ACC112 (cell line): ENCODE data around the gene PCNX2.

Experiments
- H2AFZ ChIP-seq: fragments of 200-600 bp; sonication (generic); one replicate; pipeline ENCODE4 v1.6.0; 2017; ENCODE audit warnings: antibody characterized with exemption, low read length; ENCODE audit not compliant: unreplicated experiment
- H3K27ac ChIP-seq: fragments of 200-600 bp; sonication (generic); 2 replicates; pipeline ENCODE4 v1.5.1; 2014; ENCODE audit warnings: low read depth, mild to moderate bottlenecking, antibody characterized with exemption, low read length, moderate library complexity
- H3K27me3 ChIP-seq: fragments of 200-600 bp; sonication (generic); 2 replicates; pipeline ENCODE4 v1.6.1; 2014; ENCODE audit warnings: mild to moderate bottlenecking, antibody characterized with exemption, low read length, moderate library complexity, mixed read lengths; ENCODE audit not compliant: insufficient read depth
- H3K36me3 ChIP-seq: fragments of 200-600 bp; sonication (generic); 2 replicates; pipeline ENCODE4 v1.6.1; 2016; ENCODE audit warnings: mild to moderate bottlenecking, antibody characterized with exemption, low read length, moderate library complexity, mixed read lengths; ENCODE audit not compliant: insufficient read depth
- H3K4me1 ChIP-seq: fragments of 200-600 bp; sonication (generic); one replicate; pipeline ENCODE4 v1.6.1; 2016; ENCODE audit warnings: low read length, mixed read lengths; ENCODE audit not compliant: insufficient read depth, unreplicated experiment, control insufficient read depth
- H3K4me3 ChIP-seq: fragments of 200-600 bp; sonication (generic); 2 replicates; pipeline ENCODE4 v1.5.1; 2014; ENCODE audit warnings: mild to moderate bottlenecking, low read depth, low read length
- H3K79me2 ChIP-seq: fragments of 200-600 bp; sonication (generic); one replicate; pipeline ENCODE4 v1.6.0; 2016; ENCODE audit warnings: low read length; ENCODE audit not compliant: control insufficient read depth, unreplicated experiment, insufficient read depth

PCNX2 gene

DNA sequence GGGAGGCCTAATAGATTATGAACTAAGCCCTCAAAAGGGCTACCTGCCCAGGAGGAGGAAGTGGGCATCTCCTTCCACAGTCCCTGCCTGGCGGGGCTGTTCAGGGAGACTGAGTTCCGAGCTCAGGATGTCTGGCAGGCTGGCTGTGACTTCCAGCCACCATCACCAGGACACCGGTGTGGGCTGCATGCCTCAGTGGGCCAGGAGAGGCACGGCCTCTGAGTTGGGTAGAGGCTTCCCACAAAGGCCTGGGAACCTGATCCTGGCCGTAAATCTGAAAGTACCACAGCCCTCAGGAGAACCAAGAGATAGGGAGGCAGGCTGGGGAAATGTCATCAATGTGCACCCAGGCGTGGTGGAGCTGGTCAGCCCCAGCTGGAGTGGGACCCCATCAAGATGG is 316.0 kb downstream of the PCNX2 start:
- Histone ChIP-seq H3K79me2 (no peaks in the 10 kb centered on the region), H3K27ac (no peak overlapping the region), H3K27me3 (no peaks in the 10 kb centered on the region), H3K36me3 (peaks cover 5% of the 10 kb centered on the region; the same call in 1 of the 2 replicates), H3K4me1 (no peaks in the 10 kb centered on the region), H3K4me3 (no peak overlapping the region), H2AFZ (no peak overlapping the region)

DNA sequence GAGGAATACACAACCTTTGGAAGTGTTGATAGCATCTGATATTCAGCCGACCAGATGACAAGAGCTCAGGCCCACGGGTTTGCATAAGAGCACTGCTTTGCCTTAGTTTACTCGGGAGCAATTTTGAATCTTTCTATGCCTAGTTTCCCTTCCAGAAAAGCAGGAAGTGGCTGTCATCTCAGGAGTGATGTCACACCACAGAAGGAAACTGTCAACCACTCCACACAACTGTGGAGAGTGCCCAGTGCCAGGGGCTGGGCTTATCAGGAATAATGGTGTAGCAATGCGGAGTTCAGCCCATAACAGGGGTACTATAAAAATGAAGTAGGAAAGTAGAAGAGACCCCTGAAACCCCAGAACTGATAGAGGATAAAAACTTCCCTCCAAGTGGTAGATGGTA is 316.7 kb downstream of the PCNX2 start:
- Histone ChIP-seq H3K36me3 (peaks cover 12% of the 10 kb centered on the region), H3K4me3 (no peak overlapping the region), H2AFZ (no peak overlapping the region), H3K27me3 (no peaks in the 10 kb centered on the region), H3K79me2 (no peaks in the 10 kb centered on the region), H3K4me1 (no peaks in the 10 kb centered on the region), H3K27ac (no peak overlapping the region)

GRCh38 chr1:232978091-232978634 is 317.4 kb downstream of the PCNX2 start:
- H3K4me1 ChIP-seq = no peaks in the 10 kb centered on the region
- no peaks in the 10 kb centered on the region for H3K79me2 ChIP-seq
- no peak overlapping the region for H3K4me3 ChIP-seq
- H3K36me3 ChIP-seq = peaks cover 19% of the 10 kb centered on the region
- H3K27ac ChIP-seq = no peak overlapping the region
- no peaks in the 10 kb centered on the region for H3K27me3 ChIP-seq
- H2AFZ ChIP-seq = no peak overlapping the region

GRCh38 chr1:232974971-232975370 is 320.6 kb downstream of the PCNX2 start:
- no peaks in the 10 kb centered on the region for H3K79me2 ChIP-seq
- no peaks in the 10 kb centered on the region for H3K4me1 ChIP-seq
- H3K4me3 ChIP-seq = no peak overlapping the region
- peaks cover 40% of the 10 kb centered on the region for H3K36me3 ChIP-seq
- no peak overlapping the region for H3K27ac ChIP-seq
- no peak overlapping the region for H2AFZ ChIP-seq
- H3K27me3 ChIP-seq = no peaks in the 10 kb centered on the region

GRCh38 chr1:232973652-232974611 is 321.6 kb downstream of the PCNX2 start:
- Histone ChIP-seq H3K4me3 (no peak overlapping the region), H3K36me3 (peaks cover 40% of the 10 kb centered on the region), H3K79me2 (no peaks in the 10 kb centered on the region), H2AFZ (no peak overlapping the region), H3K27me3 (no peaks in the 10 kb centered on the region), H3K27ac (no peak overlapping the region), H3K4me1 (peaks cover 4% of the 10 kb centered on the region)

GRCh38 chr1:232970508-232970907 is 325.0 kb downstream of the PCNX2 start:
- no peak overlapping the region for H3K27ac ChIP-seq
- H3K36me3 ChIP-seq = peaks cover 40% of the 10 kb centered on the region
- no peak overlapping the region for H3K4me3 ChIP-seq
- H3K4me1 ChIP-seq = peaks cover 7% of the 10 kb centered on the region
- H3K79me2 ChIP-seq = no peaks in the 10 kb centered on the region
- H3K27me3 ChIP-seq = no peaks in the 10 kb centered on the region
- H2AFZ ChIP-seq = no peak overlapping the region

DNA sequence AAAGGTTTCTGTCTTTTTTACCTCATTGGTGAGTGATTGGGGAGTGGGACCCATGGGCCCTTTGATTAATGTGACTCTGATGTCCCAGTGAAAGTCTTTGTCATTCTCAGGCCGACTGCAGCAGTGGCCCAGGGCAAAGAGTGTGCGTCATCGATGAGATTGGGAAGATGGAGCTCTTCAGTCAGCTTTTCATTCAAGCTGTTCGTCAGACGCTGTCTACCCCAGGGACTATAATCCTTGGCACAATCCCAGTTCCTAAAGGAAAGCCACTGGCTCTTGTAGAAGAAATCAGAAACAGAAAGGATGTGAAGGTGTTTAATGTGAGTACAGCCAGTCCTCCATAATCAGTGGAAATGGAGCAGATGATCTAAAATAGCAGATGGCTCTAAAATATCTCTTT is 325.7 kb downstream of the PCNX2 start:
- H2AFZ ChIP-seq = no peak overlapping the region
- H3K27ac ChIP-seq = no peak overlapping the region
- no peak overlapping the region for H3K4me3 ChIP-seq
- H3K4me1 ChIP-seq = peaks cover 7% of the 10 kb centered on the region
- no peaks in the 10 kb centered on the region for H3K27me3 ChIP-seq
- peaks cover 37% of the 10 kb centered on the region for H3K36me3 ChIP-seq
- no peaks in the 10 kb centered on the region for H3K79me2 ChIP-seq

DNA sequence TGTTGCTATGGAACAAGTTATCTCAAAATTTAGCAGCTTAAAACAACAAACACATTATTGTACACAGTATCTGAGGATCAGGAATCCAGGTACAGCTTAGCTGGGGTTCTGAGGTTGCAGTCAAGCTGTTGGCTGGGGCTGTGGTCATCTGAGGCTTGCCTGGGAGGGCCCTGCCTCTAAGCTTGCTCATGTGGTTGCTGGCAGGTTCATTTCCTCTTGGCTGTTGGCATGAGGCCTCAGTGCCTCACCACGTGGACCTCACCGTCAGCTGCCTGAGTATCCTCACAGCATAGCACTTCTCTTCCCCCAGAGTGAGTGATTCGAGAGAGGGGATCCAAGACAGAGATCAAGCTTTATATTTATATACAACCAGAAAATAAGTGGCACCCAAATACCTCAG is 326.6 kb downstream of the PCNX2 start:
- no peaks in the 10 kb centered on the region for H3K27me3 ChIP-seq
- peaks cover 29% of the 10 kb centered on the region for H3K36me3 ChIP-seq
- no peak overlapping the region for H3K4me3 ChIP-seq
- H2AFZ ChIP-seq = no peak overlapping the region
- H3K4me1 ChIP-seq = peaks cover 7% of the 10 kb centered on the region
- no peaks in the 10 kb centered on the region for H3K79me2 ChIP-seq
- no peak overlapping the region for H3K27ac ChIP-seq

DNA sequence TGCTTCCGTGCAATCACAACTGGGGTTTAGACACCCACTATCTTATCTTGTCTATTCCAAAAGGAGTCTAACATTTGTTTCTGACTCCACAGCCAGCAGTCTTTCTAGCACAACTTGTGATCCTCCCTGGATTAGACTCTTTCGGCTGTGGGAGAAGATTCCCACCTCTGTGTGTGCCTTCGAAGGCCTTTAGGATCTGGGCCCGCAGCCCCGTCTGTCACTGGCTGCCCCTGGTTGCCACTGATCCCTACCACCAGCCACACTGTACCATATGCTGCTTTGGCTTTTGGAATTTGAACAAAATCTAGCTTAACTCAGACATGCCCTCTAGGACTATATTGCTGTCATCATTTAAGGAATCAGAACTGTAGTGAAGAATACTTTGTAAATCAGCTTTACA is 327.1 kb downstream of the PCNX2 start:
- Histone ChIP-seq H3K4me3 (no peak overlapping the region), H2AFZ (no peak overlapping the region), H3K36me3 (peaks cover 23% of the 10 kb centered on the region), H3K79me2 (no peaks in the 10 kb centered on the region), H3K27ac (no peak overlapping the region), H3K27me3 (no peaks in the 10 kb centered on the region), H3K4me1 (peaks cover 8% of the 10 kb centered on the region)

GRCh38 chr1:232966663-232967062 is 328.9 kb downstream of the PCNX2 start:
- Histone ChIP-seq H3K36me3 (peaks cover 8% of the 10 kb centered on the region), H3K4me3 (no peak overlapping the region), H2AFZ (no peak overlapping the region), H3K27me3 (no peaks in the 10 kb centered on the region), H3K79me2 (no peaks in the 10 kb centered on the region), H3K27ac (no peak overlapping the region), H3K4me1 (peaks cover 20% of the 10 kb centered on the region)

DNA sequence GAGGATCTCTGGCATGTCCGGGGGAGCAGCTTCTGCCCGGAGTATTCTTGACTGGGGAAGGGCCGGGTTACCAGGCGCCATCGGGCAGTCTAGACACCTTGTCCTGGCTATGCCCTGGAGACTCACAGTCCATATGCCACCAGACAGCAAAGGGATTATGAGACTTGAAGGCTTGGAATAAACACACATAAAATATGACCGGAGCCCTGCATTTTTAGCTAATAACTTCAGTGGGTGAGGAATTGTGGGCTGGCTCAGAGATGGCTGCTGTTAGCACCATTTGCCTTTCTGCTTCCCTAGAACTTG is 329.7 kb downstream of the PCNX2 start:
- no peak overlapping the region for H3K4me3 ChIP-seq
- H3K27ac ChIP-seq = no peak overlapping the region
- H3K27me3 ChIP-seq = no peaks in the 10 kb centered on the region
- H2AFZ ChIP-seq = no peak overlapping the region
- peaks cover 20% of the 10 kb centered on the region for H3K4me1 ChIP-seq
- H3K36me3 ChIP-seq = no peaks in the 10 kb centered on the region; the same call in 1 of the 2 replicates
- H3K79me2 ChIP-seq = no peaks in the 10 kb centered on the region
